ENCODE data around the gene INPP4A.

Gene INPP4A

DNA sequence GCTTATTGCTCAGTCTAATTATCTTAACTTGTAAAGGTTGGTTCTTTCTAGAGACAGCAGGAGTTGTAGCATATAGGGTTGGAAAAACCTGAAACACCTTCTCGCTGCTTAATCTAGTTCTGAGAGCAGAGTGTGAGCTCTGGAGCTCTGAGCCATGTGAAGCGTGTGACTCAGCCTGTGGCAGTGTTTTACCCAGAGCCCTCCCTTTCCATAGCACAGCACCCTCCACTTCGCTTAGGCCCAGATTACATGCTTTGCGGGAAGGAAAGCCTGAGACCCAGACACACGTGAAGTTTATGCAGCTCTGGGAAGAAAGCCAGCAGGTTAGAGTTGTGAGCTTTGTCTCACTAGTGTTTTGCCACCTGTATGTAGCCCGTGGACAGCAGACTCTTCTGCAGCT is 74.5 kb downstream of the INPP4A start:
- DNase-seq, result no peak

DNA sequence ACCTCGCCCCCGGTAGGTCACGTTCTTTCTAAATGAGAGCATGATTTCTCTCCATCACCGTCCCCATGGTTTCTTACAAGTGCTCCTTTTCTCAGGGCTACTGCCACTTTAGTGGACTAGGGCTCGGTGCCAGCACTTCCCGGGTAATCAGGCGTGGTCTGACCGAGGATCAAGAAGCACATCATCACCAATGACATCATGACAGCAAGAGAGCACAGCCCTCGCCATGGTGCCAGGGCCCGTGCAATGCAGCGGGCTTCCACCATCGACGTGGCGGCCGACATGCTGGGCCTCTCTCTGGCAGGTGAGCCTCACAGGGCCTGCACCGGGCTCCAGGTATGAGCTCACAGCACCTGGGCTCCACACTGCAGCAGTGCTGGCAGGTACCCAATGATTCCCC is 75.2 kb downstream of the INPP4A start:
- DNase-seq, result no peak

DNA sequence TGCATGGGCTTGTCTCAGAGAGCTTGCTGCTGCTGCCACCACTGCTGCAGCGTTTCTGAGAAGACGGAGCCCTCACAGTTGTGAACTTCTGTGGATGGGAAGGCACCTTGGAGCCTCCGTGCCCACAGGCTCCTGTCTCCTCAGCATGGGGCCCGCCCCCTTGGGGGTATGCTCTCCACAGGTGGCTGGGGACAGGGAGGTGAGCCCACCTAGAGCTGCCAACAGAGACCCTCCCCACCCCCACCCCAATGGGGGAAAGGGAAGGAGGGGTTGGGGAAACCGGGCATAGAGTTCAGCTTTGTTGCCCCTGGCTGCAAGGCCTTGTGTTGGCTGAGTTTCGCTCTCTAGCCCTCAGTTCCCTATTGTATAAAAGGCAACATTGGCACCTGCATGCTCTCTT is 76.1 kb downstream of the INPP4A start:
- DNase-seq, result no peak

DNA sequence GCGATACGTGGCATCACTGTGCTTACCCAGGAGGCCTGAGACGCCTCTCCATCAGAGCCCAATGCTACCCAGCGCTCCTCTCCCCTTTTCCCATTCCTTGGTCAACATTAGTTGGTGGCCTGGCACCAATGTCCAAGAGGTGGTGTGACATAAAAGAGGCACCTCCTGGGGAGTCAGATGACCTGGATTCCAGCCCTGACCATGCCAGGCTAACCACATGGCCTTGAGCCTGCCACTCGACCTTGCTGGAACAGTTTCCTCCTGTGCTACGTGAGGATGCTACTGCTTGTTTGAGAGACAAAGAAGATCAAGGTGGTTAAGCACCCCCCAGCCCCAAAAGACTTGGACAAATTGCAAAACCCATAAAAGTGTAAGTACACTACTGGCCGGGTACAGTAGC is 76.6 kb downstream of the INPP4A start:
- no peak for DNase-seq

DNA sequence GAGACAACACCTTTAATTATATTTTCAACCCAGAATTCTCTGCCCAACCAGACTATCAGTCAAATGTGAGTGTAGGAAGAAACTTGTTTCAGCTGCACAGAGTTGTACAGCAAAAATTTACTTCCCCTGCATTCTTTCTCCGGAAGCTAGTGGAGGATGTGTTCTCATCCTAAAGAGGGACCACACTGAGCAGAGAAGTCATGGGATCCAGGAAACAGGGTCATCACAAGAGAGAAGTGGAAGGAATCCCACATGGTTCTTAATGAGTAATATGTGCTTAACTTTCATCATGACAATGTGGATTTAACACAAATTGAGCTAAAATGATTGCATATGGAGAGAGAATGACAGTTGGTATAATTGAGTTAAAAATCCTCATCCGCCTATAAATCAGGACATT is 78.2 kb downstream of the INPP4A start:
- no peak for DNase-seq

DNA sequence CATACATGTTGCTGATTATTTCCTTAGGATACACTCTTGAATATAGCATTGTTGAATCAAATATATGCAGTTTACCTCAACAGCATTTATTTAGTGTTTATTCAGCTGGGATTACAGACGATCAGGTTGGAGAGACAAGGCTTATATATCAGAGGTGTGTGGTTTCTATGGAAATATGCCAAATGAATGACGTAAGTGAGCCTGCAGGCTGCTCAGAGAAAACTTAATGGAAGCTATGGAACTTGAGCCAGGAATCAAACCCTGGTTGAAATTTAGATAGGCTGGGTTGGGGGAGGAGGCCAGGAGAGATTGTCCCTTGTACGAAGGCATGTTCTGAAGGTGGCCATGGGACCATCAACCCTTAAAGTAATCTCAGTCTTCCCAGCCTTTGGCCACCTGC is 79.5 kb downstream of the INPP4A start:
- no peak for DNase-seq

DNA sequence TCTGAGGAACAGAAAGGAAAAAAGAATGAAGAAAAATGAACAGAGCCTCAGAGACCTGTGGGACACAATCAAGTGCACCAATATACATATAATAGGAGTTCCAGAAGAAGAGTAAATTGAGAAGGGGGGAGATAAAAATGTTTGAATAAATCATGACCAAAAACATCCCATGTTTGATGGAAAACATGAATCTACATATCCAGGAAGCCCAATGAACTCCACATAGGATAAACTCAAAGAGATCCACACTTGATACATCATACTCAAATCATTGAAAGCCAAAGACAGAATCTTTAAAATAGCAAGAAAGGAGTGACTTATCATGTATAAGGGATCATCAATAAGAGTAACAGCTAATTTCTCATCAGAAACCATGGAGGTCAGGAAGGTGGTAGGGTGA is 83.7 kb downstream of the INPP4A start:
- DNase-seq, result no peak

DNA sequence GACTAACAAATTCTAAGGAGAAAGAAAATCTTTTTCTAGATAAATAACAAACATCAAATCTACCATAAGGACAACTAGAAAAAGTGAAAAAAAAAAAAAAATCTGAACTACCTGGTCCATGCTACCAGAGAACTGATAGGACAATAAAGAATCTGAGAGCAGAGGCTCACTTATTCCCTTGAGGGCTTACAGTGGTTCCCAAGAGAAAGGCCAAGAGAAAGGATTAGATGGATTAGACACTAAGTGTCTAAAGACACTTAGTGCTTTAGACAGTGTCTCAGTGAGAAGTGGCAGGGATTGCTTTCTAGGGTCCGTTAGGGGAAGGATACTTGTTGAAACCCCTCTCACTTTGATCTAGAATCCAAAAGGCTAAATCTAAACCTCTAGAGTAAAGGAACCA is 85.5 kb downstream of the INPP4A start:
- no peak for DNase-seq

DNA sequence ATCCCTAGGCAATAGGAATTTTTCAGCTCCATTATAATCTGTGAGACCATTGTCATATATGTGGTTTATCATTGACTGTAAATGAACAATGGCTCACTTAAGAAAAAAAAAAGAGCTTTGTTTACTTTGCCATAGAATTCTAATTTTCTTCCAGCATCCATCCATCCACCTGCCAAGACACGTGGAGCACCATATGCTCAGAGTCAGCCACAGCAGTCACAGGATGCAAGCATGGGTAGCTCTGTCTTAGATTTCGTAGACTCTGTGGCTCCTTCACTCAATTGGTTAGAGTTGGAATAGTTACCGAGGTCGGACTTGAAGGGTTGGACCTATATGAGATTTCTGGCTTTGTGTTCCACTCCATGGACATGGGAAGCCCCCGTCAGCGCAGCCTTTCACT is 88.1 kb downstream of the INPP4A start:
- DNase-seq, result no peak

DNA sequence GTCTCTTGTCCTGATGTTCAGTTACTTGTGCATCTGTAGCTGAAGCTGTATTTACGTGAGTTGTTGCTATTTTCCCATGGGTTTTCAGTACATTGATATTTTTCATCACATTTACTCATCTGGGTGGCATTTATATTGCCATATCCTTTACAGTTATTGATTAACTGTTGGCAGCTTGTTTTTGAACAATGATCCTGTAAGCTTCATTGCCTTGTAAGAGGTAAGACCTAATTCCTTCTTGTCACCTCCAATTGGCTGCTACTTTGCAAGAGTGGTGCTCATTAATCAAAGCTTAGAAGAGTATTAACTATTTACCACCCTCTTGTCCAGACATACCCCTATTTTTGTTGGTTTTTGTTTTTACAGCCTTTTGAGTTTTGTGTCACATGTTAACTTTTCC is 88.9 kb downstream of the INPP4A start:
- DNase-seq, result no peak

DNA sequence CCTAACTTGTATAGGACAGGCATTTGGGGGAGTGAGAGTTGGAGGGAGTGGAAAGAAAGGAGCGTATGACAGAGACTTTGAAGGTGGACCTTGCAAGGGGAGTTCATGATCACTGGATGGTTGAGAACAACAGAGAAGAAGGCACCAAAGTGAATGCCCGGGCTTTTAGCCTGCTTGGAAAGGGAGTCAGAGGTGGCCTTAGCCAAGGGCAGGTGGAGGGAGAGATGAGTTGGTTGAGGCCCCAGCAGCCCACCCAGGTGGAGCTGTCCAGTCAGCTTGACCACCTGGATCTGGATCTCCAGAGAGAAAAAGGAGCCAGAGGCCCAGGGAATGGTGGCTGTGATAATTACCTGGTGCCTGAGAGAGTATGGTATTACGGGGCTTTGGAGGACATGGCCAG is 90.1 kb downstream of the INPP4A start:
- DNase-seq, result no peak

DNA sequence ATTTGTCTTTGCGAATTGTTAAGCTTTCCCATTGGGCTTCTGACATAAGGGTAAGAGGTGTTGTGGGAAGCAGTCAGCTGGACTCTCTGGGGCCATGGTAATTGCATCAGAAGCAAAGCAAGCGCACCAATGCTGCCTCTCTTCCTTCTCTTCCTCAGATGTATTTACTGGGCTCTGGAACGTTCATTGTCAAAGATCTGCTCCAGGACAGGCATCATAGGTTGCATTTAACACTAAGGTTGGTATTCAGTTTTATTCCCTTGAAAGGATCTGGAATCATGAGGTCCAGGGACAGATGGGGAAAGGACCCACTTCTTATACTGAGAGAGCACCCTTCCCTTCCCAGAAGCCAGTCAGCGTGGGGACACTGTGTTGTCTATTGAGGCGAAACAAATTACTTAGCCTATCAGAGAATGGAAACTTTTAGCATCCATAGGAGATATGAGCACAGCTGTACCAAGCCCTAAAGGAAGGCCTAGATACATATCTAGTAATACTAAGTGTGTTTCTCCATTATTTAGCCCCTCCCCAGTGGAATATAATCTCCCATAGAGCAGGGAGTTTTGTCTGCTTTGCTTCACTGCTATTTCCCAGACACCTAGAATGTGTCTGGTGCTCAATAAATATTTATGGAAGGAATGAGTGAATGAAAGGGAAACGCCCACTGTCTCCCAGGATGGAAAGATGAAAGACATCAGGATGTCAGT is 91.5 kb downstream of the INPP4A start:
- DNase-seq, result no peak

DNA sequence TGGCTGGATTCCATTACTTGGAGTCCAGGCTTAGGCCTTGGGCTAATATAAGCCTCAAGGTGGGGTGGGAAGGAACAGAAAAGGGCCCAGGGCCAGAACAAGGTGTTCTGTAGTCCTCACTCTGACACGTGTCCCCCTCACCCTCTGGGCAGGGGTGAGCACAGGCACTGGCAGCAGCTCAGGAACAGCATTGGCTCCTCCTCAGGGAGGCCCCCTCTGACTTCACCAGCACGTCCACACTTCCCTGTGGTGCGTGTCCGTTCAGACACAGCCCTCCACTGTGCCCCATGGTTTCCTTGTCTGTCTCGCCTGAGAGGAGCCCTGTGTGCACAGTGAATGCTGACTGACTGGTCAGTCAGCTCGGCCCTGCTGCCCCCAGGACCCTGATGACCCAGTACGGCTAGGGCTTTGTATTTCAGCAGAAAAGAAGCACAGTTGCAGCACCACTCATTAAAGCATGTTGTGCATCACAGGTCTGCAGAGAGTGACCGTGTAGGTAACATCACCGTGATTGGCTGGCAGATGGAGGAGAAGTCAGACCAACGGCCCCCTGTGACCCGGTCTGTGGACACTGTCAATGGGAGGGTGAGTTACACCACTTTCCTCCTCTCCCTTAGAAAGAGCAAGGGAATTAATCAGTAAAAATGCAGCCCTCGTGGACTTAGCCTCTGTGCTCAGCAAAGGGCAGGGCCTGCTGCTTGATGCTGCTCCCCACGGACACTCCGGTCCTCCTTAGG is 92.9 kb downstream of the INPP4A start:
- no peak for DNase-seq

DNA sequence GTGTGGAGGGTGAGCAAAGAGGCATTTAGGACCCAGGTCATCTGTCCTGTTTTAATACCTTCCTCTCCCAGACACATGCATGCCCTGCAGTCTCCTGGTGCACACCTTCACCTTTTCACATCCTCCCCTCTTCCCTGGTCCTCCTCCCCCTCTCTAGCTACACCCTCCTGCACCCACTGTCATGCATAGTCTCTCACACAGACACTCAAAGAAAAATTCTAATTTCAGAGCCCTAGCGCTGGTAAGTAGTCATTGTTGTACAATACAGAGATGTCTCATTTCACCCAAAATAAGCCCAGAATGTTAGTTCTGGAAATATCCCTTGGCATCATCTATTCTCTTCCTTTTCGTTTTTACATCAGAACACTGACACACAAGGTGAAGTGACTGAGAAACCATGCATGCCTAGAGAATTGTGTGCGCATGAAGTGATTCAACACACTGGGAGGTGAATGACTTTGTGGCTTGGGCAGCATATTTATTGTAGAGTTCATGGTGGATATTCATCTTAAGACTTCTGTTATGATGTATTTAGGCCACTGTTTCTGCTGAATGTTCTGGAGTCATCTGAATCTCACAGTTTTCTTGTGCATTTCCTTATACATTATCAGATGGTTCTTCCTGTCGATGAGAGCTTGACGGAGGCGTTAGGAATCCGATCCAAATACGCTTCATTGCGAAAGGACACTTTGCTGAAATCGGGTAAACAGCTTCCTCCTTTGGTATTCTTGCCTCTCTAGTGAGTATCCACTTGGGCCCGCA is 93.8 kb downstream of the INPP4A start:
- no peak for DNase-seq

DNA sequence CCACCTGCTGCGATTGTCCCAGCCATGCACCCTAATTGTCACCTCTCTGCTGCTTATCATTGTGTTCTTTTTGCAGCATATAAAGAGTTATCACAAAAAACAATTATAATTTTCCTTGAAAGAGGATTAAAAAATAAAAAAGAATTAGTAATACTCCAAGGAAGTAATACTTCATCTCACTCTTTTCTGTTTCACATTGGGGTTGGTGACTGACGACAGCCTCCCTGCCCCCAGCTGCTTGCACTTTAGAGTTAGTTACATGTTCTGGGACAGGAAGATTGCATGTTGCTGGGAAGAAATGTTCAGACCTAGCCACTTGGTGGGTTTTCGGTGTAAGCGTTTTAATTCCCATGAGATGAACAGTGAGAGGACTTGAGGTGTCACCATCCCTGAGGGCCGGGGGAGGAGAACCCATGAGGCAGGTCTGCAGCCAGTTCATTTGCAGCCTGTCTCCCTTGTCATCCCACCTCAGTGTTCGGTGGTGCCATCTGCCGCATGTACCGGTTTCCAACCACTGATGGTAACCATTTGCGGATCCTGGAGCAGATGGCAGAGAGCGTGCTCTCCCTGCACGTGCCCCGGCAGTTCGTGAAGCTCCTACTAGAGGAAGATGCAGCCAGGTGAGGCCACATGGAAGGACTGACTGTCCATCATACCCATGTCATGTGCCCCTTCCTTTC is 94.5 kb downstream of the INPP4A start:
- no peak for DNase-seq

DNA sequence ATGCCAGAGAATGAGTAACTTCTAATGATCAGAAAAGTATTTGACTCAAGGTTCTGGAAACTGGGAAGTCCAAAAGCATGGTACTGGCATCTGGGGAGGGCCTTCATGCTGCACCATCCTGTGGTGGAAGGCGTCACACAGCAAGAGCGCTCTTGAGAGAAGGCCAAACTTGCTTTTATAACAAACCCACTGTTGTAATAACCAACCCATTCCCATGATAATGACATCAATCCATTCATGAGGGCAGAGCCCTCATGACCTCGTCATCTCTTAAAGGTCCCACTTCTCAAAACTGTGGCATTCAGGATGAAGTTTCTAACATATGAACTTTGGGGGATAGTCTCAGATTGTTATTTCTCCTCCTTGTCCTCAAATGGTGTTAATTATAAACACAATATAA is 95.9 kb downstream of the INPP4A start:
- DNase-seq, result no peak

DNA sequence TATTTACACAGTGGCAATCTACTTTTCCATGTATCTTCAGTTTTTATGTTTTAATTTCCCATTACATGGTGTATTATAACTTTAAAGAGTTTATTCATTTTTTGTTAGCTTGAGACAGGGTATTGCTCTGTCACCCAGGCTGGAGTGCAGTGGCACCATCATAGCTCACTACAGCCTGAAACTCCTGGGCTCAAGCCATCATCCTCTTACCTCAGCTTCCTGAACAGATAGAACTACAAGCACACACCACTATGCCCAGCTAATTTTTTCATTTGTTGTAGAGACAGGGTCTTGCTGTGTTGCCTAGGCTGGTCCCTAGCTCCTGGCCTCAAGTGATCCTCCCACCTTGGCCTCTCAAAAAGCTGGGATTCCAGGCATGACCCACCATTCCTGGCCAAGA is 96.8 kb downstream of the INPP4A start:
- DNase-seq, result no peak

DNA sequence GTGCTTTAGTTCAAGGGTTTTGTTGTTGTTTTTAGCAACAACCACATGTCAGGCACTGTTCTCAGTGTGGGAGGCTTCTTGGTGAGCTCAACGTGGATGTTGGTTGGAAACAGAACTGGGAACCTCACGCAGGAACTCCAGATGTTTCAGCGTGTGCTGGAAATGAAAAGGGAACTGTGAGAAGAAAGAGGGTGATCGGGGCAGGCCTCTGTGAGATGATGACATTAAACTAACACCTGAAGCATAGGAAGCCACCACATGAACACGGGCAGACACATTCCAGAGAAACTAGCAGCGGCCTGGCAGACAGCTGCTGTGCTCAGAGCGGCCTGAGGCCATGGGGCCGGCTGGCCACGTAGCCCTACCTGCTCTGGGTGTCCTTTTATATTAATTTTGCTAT is 97.2 kb downstream of the INPP4A start:
- DNase-seq, result no peak

DNA sequence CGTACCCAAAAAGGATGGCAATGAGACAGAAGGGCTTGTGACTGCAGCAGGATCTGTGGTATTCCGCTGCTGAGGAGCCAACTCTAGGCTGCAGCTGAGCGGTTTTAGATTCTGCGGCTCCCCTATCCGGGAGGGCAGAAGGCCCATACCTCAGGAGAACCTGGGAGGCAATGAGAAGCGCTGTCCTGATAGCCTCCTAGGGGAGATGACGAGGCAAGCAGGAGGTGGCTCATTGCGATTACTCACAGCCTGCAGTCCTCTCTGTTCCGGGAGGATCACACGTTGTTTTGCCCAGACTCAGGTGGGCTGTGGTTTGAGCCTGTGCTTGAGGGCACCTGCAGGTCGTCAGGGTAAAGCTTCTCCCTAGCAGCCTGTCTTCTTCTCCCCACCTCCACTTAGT is 98.6 kb downstream of the INPP4A start:
- no peak for DNase-seq

DNA sequence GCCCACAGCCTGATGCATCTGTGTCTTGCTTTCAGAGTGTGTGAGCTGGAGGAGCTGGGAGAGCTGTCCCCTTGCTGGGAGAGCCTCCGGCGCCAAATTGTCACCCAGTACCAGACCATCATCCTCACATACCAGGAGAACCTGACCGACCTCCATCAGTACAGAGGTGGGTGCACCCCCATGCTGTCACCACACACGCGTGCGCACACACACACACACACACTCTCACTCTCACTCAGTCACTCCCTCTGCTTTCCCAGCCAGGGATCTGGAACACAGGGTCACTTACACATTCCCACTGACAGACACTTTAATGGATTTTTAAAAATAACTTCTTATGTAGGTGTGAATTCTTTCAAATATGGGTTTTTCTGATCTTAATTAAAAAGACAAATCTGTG is 99.2 kb downstream of the INPP4A start:
- DNase-seq, result no peak

DNA sequence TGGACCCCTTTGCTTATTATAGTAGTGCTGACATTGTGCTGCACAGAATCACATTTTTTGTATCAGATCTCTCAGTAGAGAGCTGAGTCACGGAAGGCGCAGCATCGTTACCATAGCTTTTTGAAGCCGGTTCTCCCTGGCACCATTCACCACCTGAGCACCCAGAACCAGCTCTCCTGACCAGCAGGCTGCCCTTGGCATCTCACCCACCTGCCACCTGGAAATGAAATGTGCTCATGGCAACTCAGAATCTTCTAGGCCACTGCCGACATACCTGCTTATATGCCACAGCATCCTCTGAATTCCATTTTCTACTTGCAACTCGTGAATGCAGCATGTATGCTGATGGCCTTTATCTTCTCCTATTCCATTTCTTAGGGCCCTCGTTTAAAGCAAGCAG is 100.9 kb downstream of the INPP4A start:
- DNase-seq, result no peak

DNA sequence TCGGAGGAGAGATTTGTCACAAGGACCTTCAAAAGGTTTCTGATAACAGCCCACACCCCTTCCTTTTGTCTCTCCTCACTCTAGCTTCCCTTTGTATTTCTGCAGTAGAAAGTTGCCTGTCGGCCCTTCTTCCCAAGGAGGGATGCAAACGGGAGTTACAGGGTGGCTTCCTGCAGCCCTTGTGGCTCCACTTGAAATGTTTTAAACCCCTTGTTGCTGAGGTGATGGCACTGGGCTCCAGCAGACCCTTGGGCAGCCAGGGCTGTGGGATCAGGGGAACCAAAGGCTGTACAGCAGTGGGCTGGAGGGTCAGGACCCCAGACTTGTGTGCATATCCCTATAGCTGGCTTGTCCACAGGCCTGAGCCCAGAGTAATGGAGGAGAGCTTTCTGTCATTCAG is 101.5 kb downstream of the INPP4A start:
- no peak for DNase-seq

DNA sequence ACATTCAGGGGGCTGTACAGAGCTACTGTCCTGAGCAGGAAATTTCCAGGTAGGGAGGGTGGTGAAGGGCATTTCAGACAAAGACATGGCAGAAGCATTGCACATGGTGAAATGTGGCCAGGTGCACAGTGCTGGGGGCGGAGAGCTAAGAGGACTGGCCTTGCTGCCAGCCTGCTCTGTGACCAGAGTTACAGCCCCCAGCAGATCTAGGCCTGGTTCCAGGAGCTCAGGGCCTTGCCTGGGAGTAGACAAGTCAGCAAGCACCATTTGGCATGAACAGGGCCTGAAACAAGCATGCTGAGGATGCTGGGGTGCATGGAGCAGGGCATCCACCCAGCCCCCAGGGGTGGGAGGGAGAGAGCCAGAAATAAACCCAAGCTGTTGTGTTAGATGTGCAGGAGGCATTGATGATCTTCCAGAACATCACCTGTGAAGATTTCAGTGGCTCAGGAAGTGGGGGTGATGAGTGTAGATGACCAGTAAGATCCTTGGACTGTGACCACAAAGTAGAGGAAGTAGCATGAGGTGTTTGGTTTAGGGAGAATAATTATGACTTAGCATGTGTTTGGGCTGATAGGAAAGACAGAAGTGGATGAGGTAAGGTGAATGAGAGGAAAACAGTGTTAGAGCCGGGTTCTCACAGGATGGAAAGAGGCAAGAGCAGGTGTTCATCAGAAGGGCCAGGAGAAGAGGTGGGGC is 102.6 kb downstream of the INPP4A start:
- DNase-seq, result no peak

Data from CD4-positive, alpha-beta T cell treated with Interferon alpha-2 for 1 hour (primary cell).